NCI-H2029 (cell line): ENCODE results near the gene TMEM108.

ENCODE experiments used
- DNase-seq: peaks from one replicate; lab custom pipeline; 2025; lab: John Stamatoyannopoulos, UW

TMEM108 gene

DNA sequence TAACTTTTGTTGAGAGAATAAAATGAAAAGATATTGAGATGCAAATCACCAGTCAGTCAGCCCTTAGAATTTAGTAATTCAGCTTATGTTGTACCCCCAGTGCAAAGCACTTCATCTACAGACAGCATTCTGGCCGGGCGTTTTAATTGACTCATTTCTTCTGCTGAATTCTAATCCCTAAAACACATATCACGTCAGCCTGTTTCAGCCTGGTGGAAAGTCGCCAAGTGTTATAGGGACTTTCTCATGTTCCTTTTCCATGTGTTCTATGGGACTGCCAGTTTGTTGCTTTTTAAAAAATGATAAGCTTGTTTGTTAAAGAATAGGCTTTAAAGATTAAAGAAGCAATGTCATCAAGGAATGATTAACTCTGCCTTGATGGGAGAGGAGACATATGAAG, 192.0 kb downstream of the TMEM108 start:
- DNase-seq = peak; percentile 22

DNA sequence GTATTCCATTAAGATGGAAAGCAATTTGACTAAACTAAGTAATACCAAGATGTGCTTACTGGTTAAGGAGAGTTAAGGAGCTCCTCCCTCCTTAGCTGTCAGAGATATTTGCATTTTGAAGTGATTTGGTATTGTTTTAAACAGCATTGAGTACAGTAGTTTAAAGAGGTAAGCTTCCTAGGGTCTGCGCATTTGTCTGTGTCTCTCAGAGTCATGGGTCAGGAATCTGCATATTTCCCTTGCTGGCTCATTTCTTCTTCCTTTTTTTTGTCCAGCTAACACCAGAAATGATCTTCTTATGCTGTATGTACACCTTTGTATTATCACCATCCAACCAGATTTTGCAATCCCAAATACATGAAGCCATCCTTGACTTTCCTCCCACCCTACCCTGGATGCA, 198.7 kb downstream of the TMEM108 start:
- no peak for DNase-seq

DNA sequence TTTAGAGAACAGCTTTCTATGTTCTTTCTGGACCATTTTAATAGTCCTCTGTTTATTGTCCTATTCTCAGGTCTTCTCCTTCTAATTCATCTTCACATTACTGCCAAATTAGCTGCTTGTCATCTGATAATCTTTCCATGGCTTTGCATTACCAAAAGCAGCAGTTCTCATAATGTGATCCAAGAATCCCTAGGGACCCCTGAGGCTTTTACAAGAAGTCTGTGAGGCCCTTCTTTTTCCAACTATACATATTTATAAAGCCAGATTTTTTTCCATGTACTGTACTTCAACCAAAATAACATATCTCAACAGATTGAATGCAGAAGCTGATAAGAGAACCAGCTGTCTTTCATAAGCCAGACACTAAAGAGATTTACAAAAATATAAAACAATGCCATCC, 199.2 kb downstream of the TMEM108 start:
- no peak for DNase-seq

DNA sequence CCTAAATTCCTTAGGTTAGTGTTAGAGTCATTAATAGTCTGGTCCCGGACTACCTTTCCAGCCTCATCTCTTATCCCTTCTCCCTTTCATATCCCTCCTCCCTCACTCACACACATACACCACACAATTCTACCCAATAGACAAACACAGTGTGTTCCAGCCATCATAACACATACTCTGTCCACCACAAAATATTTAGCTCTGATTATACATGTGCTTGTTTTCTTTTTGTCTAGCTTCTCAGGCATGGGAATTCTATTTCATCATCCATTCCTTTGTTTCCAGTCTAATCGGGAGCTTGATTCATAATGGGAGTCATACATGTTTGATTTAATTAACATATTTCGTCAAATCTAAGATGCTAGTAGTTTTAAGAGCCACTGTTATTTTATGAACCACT, 199.8 kb downstream of the TMEM108 start:
- DNase-seq = no peak

DNA sequence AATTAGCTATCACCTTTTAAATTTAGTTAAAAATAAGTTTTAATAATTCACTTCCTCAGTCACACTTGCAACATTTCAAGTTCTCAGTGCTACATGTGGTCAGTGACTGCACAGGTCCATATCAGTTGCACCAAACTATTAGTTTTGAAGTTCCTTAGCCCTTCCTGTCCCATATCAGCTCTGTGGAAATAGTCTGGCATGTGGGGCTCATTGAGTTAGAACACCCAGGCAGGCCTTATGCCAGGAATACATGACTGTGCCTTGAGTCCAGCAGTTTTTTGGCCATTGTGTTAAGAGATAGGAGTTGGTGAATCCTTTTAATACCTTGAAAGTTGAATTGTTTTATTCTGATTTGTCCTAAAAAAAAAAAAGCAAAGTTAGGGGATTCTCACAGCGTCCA, 207.9 kb downstream of the TMEM108 start:
- no peak for DNase-seq

DNA sequence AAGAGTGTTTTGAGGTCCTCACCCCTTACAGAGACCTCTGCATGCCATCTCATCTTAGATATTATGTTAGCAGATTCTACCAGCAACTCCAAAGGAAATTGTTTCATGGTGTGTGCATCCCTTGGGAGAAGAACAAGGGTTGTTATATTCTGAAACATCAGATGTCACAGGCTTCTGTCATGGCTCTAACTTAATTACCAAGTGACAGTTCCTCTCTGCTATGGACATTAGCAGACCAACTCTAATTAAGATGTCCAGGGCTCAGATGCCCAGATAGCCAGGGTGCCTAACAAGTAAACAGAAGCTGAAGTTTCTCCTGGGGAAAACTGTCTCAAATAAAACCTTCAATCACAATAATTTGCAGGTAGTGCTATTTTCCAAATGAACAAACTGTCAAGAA, 208.6 kb downstream of the TMEM108 start:
- DNase-seq = no peak

DNA sequence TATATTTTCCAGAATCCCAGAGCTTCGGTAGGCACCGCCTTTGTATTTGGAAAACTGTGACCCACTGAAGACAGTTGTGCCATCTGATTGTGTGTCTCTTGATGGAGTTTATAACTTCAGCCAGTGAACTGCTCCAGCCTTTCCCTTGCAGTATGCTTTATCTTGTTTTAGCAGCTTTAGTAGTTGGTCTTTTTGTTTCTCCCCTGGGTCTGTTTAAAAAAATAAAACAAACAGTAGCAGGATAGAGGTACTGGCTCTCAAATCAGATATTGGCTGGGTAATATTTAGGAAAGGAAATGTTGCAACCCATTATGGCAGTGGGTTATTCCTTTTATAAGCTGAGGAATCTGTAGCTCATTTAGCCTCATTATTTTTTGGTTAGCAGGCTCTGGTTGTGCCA, 210.2 kb downstream of the TMEM108 start:
- DNase-seq = no peak

DNA sequence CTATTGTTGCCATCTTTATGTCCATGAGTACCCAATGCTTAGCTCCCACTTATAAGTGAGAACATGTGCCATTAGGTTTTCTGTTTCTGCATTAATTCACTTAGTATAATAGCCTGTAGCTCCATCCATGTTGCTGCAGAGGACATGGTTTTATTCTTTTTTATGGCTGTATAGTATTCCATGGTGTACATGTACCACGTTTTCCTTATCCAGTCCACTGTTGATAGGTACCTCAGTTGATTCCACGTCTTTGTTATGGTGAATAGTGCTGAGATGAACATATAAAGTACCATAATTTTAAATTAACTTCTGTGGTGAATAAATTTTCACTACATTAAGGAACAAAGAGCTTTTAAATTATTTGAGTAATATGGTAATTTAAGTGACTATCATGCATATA, 211.3 kb downstream of the TMEM108 start:
- no peak for DNase-seq

DNA sequence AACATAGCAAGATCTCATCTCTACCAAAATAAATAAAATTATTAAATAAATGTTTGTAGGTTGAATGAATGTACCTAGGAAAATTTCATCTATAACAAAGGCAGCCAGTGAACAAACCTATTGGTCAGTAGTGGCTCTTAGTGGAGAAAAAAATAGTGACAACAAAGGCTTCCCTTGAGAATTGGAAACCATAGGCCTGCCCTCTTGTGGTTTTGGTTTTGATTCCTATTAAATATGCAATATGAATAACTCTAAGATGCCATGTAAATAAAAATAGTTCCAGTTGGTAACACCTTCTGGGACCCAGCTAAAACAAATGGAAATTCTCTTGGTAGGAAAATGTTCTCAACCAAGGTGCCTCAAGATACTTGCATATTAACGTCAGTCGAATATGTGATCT, 216.0 kb downstream of the TMEM108 start:
- DNase-seq = no peak

DNA sequence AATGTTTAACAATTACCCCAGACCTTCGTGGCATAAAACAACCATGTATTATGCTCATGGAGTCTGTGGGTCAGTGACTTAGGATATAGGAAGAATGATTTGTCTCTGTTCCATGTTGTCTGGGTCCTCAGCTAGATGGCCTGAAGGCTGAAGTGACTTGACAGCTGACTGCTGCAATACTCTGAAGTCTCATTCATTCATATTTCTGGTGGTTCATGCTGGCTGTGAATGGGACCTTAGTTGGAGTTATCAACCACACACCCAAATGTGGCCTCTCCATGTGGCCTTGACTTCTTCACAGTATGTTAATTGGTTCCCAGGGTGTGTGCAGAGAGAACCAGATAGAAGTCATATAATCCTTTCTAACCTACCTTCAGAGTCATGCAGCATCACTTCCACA, 216.5 kb downstream of the TMEM108 start:
- DNase-seq = no peak

DNA sequence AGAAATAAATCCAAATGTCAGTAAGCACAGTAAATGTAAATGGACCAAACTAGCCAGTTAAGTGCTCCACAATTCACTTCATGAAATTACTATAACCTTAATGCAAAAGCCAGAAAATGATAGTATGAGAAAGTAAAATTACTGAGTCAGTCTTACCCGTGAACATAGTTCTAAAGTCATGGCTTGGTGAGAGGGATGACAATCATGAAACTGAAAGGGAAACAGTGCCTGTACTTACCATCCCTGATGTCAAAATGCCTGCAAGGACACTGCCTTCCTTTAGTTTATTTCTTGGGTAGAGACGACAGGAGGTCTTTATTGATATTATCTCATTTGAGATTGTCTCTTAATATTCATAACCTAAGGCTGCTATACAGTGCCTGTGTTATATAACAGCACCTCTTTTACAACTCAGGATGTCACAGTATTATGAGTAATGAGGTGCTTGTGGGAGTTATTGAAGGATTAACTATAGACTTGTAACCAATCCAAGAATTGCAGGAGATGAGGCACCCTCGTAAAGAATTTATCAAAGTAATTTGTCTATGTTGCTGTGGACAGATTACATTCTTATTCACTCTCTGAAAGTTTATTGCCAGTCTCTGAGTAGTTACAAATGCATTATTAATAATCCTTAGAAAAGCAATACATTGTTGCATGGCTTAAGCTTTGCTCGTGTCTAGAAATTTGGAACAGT, 218.7 kb downstream of the TMEM108 start:
- DNase-seq = no peak

DNA sequence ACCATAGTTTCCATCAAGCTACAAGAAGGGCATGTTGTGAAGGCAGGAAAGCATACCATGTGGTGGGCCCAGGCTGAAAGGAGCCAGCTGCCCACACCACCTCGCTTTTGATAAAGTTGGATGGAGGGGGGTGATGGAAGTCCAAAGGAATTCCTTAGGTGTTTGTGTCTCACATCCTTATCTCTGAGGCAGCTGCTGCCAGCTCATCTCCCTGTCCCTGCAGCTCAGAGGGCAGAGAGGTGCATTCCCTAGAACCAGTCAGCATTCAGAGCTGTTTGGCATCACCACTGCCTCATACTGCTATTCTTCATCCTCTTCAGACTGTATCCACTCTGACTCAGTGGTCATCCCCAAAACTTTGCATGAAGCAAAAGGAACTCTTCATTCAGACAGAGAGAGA, 220.2 kb downstream of the TMEM108 start:
- DNase-seq = no peak

DNA sequence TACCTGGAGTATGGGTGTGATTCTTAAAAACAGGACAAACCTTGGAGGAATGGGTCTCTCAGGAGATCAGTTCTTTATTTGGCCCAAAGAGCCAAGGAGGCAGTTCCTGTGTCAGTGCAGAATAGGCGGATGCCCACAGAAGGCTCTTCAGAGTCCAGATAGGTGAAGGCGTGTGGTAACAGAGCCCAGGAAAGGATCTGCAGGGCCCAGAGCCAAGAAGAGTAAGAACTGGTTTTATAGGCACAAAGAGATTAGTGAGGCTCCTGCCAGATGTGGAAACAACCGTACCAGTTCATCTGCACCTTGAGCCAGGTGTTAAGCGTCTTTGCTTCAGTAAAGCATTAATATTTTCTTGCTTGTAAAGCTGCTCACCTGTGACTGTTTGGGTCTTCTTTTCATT, 221.6 kb downstream of the TMEM108 start:
- DNase-seq = no peak

DNA sequence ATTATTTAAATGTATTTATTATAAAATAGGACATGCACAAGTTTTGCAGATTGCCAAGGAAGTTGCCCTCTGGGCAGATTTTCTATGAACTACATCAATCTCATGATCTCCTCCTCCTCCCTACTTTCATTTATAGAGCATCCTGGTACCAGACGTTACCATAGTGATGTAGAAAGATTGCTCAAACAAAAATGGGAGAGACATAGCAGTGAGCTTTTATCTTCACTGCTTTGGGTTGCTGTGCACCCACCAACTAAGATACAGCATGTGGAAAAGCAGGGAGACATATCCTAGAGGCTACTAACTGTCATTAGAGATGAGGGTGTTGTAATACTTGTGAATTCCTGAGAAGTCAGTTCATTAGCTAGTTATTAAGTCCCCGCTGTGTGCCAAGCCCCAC, 224.1 kb downstream of the TMEM108 start:
- no peak for DNase-seq

DNA sequence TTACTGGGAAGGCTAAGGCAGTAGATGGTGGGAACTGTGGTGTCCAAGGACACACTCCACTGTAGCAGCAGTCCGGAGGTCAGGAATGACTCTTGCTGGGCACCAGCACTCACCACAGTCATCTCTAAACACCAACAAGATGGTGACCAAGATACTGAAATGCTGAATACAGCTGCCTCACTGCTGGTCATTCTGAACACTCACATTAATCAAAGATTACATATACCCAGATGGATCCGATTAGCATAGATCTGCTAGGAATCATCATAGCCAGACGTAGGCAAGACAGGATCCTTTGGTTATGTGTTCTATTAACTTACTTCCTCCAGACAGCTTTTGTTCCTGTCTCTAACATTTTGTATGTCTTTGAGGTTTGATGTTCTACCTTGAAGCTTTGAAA, 226.7 kb downstream of the TMEM108 start:
- no peak for DNase-seq

DNA sequence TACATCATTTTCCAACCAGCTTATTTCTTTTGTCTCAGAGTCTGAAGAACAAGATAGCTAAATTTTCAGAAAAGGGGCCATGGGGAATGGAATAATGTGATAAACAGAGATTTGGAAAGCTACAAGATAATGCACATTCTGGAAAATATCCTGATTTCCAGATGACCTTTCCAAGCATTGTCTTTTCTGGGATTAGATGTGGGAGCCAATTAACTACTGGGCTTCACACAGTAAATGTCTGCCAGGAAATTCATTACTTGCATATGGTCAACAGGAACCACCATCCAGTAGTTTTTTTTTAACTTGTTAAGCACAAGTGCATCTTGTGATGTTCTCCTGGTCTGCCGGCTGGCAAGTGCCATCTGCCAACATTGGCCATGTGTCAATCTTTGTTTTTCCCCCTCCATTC, 230.5 kb downstream of the TMEM108 start:
- peak; percentile 46 for DNase-seq

DNA sequence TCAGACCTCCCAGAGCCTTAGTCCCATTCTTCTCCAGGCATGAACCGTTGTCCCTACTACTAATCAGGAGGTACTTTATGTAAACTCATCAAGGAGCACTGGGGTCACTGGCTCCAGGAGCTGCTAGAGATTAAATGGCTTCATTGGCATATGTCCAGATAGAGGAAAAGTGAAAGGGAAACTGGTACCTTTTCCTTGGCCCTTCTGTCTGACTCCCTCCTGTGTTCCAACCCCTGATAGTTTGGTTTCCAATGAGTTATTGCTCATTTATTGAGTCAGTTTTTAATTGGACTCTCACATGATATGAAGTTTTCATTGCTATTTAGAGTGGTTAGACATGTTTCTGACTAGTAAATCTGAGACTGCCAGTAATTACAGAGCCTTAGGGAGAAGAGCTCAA, 231.2 kb downstream of the TMEM108 start:
- DNase-seq = peak; percentile 75

DNA sequence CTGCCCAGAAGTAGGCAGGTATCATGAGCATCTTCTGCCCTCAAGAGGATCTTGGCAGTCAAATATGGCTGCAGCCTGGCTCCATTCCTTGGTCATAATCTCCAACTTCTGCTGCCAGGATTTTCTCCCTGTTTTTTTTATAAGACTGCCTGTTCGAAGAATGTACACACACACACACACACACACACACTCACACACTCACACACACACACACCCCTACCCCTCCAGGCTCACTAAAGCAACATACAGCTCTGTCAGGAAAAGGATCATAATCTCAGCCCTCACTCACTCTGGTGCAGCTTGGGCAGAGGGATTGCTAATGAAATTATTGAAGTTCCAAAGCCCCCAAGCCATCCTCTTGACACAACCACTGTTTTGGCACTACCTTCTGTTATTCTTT, 232.4 kb downstream of the TMEM108 start:
- DNase-seq = no peak

DNA sequence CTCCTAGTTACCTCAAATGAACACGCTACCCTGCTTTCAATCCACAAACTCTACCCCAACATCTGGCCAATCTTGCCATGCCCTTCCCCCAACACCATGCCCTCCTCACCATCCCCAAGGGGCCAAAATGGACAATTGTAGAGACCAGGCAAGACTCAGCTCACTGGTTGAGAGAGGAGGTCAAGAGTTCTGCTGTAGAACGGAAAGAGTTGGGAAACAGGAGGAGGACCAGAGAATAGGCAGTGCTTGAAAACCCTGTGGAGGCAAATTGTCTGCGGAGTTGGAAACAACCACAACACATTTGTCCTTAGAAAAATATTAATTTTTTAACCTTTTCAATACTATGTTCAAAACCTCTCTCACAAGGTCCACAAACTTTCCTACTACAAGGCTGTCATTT, 232.9 kb downstream of the TMEM108 start:
- no peak for DNase-seq

DNA sequence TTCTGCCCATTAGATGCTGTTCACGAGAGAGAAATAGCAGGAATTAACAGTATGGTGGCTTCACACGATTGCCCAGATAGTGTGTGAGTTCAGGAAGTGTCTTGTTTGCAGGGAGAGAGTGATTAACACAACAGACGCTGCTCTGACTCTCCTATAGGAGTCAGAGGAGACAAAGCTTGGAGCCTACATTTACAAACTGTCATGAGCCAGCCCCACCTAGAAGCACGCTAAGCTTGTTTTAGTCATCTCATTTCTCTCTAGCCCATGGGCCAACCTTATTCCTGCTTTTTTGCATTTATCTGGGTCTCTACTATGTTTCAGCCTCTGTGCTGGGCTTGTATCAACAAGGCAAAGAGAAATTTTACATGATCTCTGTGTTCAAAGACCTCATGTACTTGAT, 233.3 kb downstream of the TMEM108 start:
- DNase-seq = no peak

DNA sequence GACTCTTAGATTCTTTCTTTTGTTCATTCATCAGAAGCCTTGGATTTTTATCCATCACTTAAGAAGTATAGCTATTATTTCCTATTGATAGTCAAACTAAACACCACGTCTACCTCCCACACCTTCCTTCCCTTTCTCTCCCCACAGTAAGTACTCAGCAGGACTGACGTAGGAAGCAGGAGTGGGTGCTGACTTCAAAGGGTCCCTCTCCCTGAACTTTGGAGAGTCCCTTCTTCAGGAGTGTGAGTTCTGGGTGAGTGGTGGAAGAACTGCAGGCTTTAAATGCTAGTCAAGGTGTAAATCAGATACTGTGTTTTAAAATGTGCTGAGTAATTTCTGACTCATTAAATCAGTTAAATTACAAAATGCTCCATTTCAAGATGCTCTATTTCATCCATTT, 235.2 kb downstream of the TMEM108 start:
- no peak for DNase-seq

DNA sequence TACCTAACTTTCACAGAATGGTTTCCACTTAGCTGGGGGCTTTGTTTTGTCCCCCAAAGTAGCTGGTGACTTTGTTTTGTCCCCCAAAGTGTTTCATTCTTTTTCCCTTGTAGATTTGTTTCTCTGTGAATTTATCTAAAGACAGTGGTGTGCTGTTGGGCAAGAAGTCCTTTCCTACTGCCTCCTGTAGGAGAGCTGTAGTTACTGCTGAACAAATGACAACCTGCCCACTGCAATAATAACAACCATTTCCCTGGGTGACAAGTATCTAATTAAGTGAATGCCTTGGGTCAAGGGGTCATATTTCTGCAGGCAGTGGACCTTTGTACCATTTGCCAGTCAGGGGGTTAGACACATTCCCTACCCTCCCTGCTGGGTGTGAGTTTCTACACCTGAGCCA, 236.3 kb downstream of the TMEM108 start:
- no peak for DNase-seq

DNA sequence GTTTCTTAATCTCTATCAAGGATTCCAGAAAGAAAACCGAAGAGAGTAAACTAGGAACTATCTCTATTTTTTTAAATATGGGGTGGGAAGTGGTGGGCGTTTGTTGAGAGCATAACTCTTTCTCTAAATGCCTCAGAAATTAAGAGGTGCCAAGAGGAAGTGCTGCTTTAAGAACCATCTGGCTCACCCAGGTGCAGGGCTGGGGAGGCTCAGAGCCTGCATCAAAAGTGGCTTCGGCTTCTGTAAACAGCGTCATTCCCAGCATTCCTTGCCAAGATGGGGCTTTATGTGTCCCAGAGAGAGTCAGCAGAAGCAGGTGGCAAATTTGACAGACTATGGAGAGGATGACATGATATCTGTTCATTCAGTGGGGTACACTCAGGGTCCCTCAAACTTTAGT, 238.4 kb downstream of the TMEM108 start:
- DNase-seq = peak; percentile 63

DNA sequence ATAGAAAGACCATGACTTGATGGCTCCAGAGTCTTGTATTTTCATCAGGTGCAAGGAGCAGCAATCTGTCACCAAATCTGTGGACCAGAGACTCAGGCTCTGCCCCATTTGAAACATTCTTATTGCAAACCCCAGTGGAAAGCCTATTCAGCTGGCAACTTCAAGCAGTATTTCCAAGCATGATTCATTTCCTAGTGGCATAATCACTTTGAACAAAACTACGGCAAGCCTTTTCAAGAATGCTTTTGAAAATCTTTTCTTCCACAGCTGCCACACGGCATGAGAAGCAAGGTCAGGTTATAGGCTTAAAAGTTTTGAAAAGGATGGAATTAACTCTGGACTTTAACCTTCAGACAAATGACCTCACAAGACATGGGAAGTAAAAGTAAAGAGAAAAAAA, 239.6 kb downstream of the TMEM108 start:
- no peak for DNase-seq
